Measurements from ENCODE around the gene MBNL2.
A peak's percentile ranks its signal among the peaks of the same experiment; 100 is the strongest.
"Not testable (repeated sequence)": the region's sequence is repeated elsewhere in the genome, so short reads cannot be mapped to it uniquely, and the experiment has no call there.

Gene MBNL2, protein sequence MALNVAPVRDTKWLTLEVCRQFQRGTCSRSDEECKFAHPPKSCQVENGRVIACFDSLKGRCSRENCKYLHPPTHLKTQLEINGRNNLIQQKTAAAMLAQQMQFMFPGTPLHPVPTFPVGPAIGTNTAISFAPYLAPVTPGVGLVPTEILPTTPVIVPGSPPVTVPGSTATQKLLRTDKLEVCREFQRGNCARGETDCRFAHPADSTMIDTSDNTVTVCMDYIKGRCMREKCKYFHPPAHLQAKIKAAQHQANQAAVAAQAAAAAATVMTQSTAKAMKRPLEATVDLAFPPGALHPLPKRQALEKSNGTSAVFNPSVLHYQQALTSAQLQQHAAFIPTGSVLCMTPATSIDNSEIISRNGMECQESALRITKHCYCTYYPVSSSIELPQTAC

DNA sequence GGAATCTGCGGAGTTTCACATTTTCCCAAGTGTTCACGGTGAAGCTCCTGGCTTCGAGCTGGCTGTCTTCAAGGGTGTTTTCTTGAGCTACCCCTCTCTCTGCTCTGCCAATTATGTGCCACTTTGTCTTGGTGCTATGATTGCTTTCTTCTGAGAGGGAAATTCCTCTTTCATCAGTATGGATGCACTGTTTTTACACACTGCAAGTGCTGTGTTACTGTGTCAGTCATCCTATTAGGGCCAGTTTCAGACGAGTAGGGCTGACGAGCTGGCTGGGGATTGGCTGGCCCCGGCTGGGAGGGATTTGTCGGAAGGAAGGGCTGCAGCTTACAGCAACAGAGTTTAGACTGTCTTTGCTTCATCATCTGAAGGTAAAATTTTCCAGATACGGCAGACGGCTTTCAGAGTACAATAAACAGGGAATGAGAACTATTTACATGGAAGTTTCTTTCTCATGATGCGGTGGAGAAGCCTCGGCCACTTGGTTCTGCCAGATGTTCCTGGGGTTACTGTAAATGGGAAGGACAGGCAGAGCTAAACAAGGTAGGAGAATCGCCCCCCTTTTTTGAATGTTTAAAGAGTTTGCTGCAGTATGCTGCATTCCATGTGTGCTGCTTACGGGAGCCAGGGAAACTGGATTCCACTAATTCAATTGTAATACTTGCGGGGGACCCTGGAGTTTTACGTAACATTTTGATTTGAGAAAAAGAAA lies at the start of gene MBNL2:
MBNL2 (plus strand) TSS at position 345 of the 712 bp plus-strand sequence. CDS start 53,903 bp downstream, outside the sequence.
- peak; percentile 62 for DNase-seq

DNA sequence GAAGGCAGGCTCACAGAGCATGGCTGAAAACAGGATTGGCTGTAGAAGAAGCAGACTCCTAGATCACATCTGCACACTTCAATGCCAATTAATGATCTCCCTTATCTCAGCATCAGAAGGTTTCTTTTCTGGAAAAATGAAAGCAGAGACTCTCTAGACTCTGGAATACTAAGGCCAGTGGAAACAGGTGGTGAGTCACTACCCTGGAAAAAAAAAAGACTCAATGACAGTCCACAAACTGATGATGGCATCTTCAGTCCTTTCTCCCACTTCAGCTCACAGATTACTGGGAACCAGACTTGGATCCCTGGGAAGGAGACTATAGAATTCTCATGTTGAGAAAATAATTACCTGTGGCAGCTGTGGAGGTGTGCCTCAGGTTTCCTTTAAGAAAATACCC lies 47.5 kb upstream of the MBNL2 start:
- DNase-seq = no peak

GRCh38 chr13:97175041-97175440 lies 47.1 kb upstream of the MBNL2 start:
- DNase-seq = no peak

GRCh38 chr13:97179501-97179900 lies 42.6 kb upstream of the MBNL2 start:
- DNase-seq = no peak

DNA sequence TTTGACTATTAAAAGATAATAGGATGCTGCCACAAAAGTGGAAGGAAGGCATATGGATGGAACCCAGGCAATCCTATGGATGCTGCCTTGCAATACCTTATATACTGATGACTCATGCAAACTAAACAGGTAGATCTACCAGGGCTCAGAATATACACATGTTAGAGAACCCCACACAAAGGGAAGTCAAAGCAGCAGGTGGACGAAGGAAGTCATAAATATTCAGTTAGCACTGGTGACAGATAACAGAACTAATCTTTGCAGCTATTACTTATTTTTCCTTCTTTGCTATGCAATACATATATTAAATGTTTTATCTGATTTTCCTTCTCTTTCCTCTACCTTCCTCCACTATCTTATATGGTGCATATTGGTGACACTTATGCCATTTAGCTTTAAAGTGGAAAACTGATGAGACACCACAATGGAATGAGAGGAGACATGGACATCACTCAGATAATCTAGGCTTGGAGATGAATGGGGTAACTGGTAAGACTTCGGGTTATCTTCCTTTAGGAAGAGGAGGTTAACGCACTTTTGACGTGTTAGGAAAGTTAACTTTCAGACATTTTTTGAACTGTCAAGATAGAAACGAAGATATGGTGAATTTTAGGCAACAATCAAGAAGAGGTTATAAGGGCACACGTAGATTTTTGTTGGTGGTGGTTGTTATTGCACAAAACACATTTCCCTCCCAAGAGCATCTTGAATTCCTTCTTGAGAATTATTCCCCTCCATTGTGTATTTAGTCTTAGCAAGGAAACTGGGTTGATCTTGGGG lies 39.8 kb upstream of the MBNL2 start:
- DNase-seq = no peak

- DNase-seq = no peak
These were observed 36.8 kb upstream of the MBNL2 start for GRCh38 chr13:97185291-97185690.

DNA sequence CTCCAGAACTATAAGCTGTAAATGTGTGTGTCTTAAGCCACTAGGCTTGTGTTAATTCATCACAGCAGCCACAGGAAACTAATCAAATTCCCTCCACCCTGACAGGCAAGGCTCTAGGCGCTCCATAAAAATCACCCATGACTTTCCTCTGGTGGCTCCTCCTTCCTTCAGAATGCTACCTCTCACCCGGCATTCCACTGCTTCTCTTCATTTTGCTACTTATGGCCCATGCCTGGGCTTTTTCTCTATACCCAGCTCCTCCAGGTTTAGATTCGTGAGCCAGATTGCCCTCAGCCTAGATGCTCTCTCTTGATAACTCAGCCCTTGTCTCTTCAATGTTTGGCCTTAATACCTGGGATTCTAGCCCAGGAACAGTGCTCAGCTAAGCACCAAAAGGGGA lies 36.4 kb upstream of the MBNL2 start:
- DNase-seq = no peak

- no peak for DNase-seq
These were observed 33.9 kb upstream of the MBNL2 start for GRCh38 chr13:97188207-97188606.

DNA sequence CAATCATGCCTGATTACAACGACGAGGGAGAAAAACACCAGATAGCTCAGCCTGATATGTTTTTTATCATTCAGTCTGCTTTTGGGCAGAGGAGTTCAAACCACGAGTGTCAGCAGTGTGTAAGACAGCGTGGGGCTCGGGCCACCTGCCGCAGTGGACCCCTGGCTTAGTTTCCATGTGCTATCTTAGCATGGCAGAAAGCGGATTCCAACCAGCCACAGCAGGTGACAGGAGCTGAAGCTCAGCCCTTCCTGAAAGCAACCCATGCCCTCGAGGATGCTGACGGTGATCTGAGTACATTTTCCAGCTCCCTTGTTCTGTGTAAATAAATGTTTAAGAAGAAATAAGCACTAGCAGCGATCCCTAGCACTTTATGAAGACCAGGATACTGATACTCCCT lies 32.2 kb upstream of the MBNL2 start:
- DNase-seq = no peak

- DNase-seq = no peak
These were observed 31.0 kb upstream of the MBNL2 start for GRCh38 chr13:97191142-97191541.

DNA sequence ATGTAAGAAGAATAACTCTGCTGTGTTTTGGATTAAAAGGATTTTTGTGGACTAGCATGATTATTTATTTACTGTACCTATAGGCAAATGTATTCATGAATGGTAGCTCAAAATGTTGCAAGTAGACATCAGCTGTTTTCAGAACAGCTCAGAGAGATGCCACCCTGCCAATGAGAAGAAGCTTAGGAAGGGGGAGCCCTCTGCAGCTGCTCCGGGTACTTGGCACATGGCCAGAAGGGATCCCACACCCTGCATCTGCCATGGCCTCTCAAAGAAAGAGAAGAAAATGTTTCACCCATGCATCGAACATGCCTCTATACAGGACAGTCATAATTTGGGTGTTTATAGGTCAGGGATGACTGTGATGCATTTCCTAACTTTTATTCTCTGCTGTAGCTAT lies 30.5 kb upstream of the MBNL2 start:
- no peak for DNase-seq

DNA sequence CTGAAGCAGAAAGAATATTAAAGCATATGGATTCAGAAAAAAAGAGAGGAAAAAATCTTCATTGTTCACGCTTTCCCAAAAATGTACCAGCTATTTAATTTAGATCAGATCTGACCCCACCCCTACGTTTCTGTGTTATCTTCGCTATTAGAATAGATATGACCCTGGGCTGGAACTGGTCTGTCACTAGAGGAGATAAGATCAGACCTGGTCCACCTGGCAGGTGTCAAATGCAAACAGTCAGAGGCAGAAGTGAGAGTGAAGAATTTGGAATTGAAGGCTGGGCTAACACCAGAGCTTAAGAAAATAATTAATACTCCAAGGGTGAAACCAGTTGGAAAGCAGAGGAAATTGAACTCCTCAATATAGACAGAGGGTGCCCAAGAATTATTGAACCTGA lies 30.0 kb upstream of the MBNL2 start:
- DNase-seq = no peak

GRCh38 chr13:97193577-97193976 lies 28.6 kb upstream of the MBNL2 start:
- DNase-seq = no peak

GRCh38 chr13:97194479-97194878 lies 27.7 kb upstream of the MBNL2 start:
- no peak for DNase-seq

- DNase-seq = no peak
These were observed 25.8 kb upstream of the MBNL2 start for GRCh38 chr13:97196340-97196739.

DNA sequence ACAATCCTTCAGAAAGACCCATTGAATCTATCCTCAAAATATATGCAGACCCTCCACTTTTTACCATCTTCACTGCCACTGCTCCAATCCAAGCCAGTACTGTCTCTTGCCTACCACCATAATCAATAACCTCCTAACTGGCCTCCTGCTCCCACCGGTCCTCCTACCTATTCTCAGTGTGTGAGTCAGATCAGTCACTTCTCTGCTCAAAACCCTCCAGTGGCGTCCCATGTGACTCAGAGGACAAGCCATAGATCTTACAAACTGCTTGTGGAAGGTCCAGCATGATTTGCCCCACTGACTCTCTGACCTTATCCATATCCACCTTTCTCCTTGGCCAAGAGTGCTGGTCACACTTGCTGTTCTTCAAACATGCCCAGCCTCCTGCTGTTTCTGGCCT lies 23.4 kb upstream of the MBNL2 start:
- no peak for DNase-seq

GRCh38 chr13:97199451-97199850 lies 22.7 kb upstream of the MBNL2 start:
- DNase-seq = no peak

DNA sequence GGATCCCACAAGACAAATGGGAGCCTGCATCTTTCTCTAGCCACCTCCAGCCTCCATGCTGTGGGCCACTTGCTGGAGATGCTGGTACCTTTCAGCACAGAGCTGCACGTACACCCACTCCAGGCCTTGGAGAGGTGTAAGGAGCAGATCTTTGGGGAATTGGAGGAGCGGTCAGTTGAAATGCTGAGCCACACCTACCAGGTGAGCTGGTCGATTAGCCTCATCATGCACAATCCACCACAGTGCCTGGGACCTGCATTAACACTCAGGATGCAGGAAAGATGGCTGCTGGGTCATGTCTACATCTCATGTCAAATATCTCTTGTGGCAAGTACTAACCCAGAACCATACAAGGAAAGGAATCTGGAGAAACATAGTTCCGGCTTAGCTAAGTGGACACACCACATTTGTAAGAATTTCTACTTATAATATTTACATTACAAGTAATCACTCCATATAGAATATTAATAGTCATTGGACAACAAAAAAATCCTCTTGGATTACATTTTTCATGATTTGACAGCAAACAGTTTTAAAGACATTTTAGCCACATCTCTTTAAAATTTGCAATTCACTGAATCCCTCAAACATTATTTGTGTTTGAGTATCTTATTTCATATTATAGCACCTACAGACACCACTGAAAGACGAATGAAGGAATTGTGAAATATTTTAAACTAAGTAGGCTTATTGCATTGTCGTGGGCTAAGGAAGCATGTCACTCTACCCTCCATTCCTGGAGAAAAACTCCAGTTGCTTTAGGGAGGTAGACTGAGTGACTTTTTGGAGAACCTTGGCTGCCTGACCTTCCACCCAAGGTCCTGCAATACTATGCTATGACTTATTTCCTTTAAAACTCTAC lies 21.8 kb upstream of the MBNL2 start:
- DNase-seq = no peak

DNA sequence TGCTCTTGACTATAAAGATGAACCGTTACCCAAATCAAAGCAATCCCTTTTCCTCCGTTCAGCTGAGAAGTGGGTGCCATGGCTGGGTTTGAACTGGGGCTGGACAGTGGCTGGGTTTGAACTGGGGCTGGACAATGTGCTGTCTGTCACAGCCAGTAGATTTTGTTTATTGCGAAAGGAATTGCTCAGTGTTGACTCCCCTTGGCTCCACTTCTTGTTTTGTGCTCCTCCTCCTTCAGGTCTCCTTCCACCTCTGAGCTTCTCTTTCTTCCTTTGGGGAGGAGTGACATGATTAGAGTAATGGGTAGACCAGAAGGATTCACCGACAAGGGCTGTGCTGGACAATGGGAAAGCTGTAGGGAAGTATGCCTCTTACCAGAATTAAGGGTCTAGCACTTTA lies 19.4 kb upstream of the MBNL2 start:
- DNase-seq = no peak

GRCh38 chr13:97205465-97205864 lies 16.7 kb upstream of the MBNL2 start:
- DNase-seq = no peak

DNA sequence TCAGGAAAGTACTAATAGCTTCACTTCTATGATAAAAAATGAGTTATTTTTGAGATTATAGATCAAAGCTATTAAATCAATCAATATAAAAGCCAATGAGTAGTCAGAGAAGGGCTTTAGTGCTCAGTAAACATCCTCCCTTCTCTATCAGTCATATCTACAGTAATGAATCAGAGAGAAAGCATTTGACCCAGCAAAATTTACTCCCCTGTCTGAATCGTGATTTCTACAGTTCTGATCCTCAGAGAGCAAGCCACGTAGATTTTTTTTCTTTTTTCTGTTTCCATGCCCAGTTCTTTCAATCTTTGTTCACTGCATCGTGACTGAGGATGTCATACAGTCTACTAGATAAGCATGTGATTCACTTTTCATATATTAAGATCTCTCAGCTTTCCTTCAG lies 16.2 kb upstream of the MBNL2 start:
- no peak for DNase-seq

- not testable (repeated sequence) for DNase-seq
These were observed 14.9 kb upstream of the MBNL2 start for GRCh38 chr13:97207252-97207651.

- no peak for DNase-seq
These were observed 10.8 kb upstream of the MBNL2 start for GRCh38 chr13:97211300-97211699.

All from NCI-H1694 (cell line).